HepG2 (cell line): ENCODE measurements around the gene KDM2B. TPM values are rescaled to one million over a fixed set of nuclear protein-coding genes. Genes with fewer than 3 reads are reported as not detected.

Experiments used
- ATAC-seq: fragments of 200-7000 bp; cut with Tn5 transposase; 3 replicates; pipeline ENCODE4 v1.9.1; 2020; ENCODE audit warnings: mild to moderate bottlenecking, moderate library complexity
- BruUV-seq: library from RNA; stranded (reverse); fragments of 400-500 nt; replicated peaks from 2 replicates; lab custom pipeline; 2021; lab: Mats Ljungman, UMichigan
- CTCF ChIA-PET: fragments of 300-600 bp; formaldehyde crosslinking; extraction: SDS; loops from one replicate; lab custom pipeline; 2021; ENCODE audit warnings: low total read pairs, inconsistent platforms, low intra/inter-chr PET ratio; lab: Yijun Ruan, JAX
- POLR2A ChIA-PET: fragments of 350-600 bp; sonication (Branson Sonifier 250); formaldehyde crosslinking; loops from one replicate; lab custom pipeline; 2020; ENCODE audit warnings: antibody characterized with exemption, inconsistent platforms; lab: Yijun Ruan, JAX
- DNase-seq: peaks from one replicate; pipeline ENCODE4 v3.0.0-alpha.2; 2015; ENCODE audit warnings: low spot score
- FAIRE-seq: peaks from 3 replicates; lab custom pipeline; 2011; peaks lifted over from hg19 to GRCh38; lab: Jason Lieb, UNC
- H2AFZ ChIP-seq: one replicate; pipeline ENCODE4 v1.6.1; 2011; ENCODE audit warnings: low read length, inconsistent platforms
- H3K27ac ChIP-seq: fragments of 300-600 bp; 3 replicates; pipeline ENCODE4 v1.8.0; 2011; ENCODE audit warnings: mixed run types, mild to moderate bottlenecking, mixed read lengths, low read length, inconsistent platforms; ENCODE audit not compliant: insufficient read depth; ENCODE audit errors: extremely low read length
- H3K27me3 ChIP-seq, 2 experiments: fragments of 200-600 bp in 1 of 2; 2 replicates in 1 of 2; 3 replicates in 1 of 2; pipeline versions ENCODE4 v1.6.0 to v1.8.0; 2011; ENCODE audit warnings: low read length in 2 of 2, mild to moderate bottlenecking in 2 of 2, moderate library complexity in 2 of 2, inconsistent platforms in 1 of 2; ENCODE audit not compliant: insufficient read depth in 2 of 2, control insufficient read depth in 1 of 2
- H3K36me3 ChIP-seq, 2 experiments: fragments of 200-600 bp in 1 of 2; replicated peaks in 1 of 2; 2 replicates in 1 of 2; 3 replicates in 1 of 2; pipeline versions ENCODE4 v1.5.1 to v1.8.0; 2011; ENCODE audit warnings: low read length in 2 of 2, inconsistent platforms in 1 of 2; ENCODE audit not compliant: insufficient read depth in 2 of 2, control insufficient read depth in 1 of 2
- H3K4me1 ChIP-seq: 2 replicates; pipeline ENCODE4 v1.5.1; 2012; ENCODE audit warnings: low read length, inconsistent platforms; ENCODE audit not compliant: insufficient read depth
- H3K4me2 ChIP-seq: 2 replicates; pipeline ENCODE4 v1.6.0; 2011; ENCODE audit warnings: low read depth, low read length, inconsistent platforms
- H3K4me3 ChIP-seq, 3 experiments: fragments of 200-600 bp in 1 of 3; sonication (generic), shearing (Covaris generic) in 1 of 3; replicated peaks in 1 of 3; 2 replicates each; pipeline ENCODE4 v1.5.1; 2011 to 2016; ENCODE audit warnings: low read length in 3 of 3, inconsistent platforms in 2 of 3, low read depth in 2 of 3, mild to moderate bottlenecking in 2 of 3, control low read depth in 1 of 3, mixed read lengths in 1 of 3; ENCODE audit not compliant: insufficient read depth in 1 of 3
- H3K79me2 ChIP-seq: one replicate; pipeline ENCODE4 v1.6.1; 2011; ENCODE audit warnings: low read length, inconsistent platforms; ENCODE audit not compliant: insufficient read depth
- H3K9ac ChIP-seq: 2 replicates; pipeline ENCODE4 v1.6.0; 2011; ENCODE audit warnings: mild to moderate bottlenecking, low read depth, low read length, inconsistent platforms; ENCODE audit not compliant: insufficient read depth
- H3K9me3 ChIP-seq: 2 replicates; pipeline ENCODE4 v1.5.1; 2012; ENCODE audit warnings: mild to moderate bottlenecking, low read length
- H4K20me1 ChIP-seq: 2 replicates; pipeline ENCODE4 v1.6.0; 2011; ENCODE audit warnings: inconsistent platforms, mild to moderate bottlenecking, low read length, moderate library complexity; ENCODE audit not compliant: insufficient read depth
- ATF4 ChIP-seq, 2 experiments: fragments of 450-650 bp in 1 of 2; sonication (generic) in 1 of 2; formaldehyde crosslinking; IDR thresholded peaks; 2 replicates each; pipeline versions ENCODE4 v1.5.0 to v1.8.0; 2020 to 2022; ENCODE audit warnings: mild to moderate bottlenecking in 1 of 2, missing genetic modification reagents in 1 of 2
- GATAD2A ChIP-seq: IDR thresholded peaks from 2 replicates; pipeline ENCODE4 v1.6.1; 2016
- MEIS1 ChIP-seq: sonication (generic); formaldehyde crosslinking; IDR thresholded peaks from 2 replicates; pipeline ENCODE4 v1.9.0; 2021; ENCODE audit warnings: mild to moderate bottlenecking, missing genetic modification reagents, moderate library complexity, borderline replicate concordance
- MYNN ChIP-seq: sonication (generic); formaldehyde crosslinking; IDR thresholded peaks from 2 replicates; pipeline ENCODE4 v1.4.0; 2020; ENCODE audit warnings: mild to moderate bottlenecking, low read depth, missing genetic modification reagents
- PRMT3 ChIP-seq: sonication (generic); formaldehyde crosslinking; IDR thresholded peaks from 2 replicates; pipeline ENCODE4 v1.8.1; 2022; ENCODE audit warnings: low read depth, mild to moderate bottlenecking, moderate library complexity, missing genetic modification reagents, borderline replicate concordance
- RFX1 ChIP-seq: fragments of 450-650 bp; IDR thresholded peaks from 2 replicates; pipeline ENCODE4 v1.6.1; 2017
- SAP130 ChIP-seq: IDR thresholded peaks from 2 replicates; pipeline ENCODE4 v1.6.1; 2016; ENCODE audit warnings: low read depth
- TEAD3 ChIP-seq: optimal IDR thresholded peaks from 2 replicates; pipeline ENCODE3; 2016; ENCODE audit warnings: borderline replicate concordance
- TFDP1 ChIP-seq: IDR thresholded peaks from 2 replicates; pipeline ENCODE4 v1.6.1; 2016; ENCODE audit warnings: missing compliant biosample characterization, missing genetic modification reagents, borderline replicate concordance
- UBTF ChIP-seq: sonication (generic); formaldehyde crosslinking; IDR thresholded peaks from 2 replicates; pipeline ENCODE4 v1.4.0; 2020; ENCODE audit warnings: mild to moderate bottlenecking, missing genetic modification reagents
- ZBTB39 ChIP-seq: sonication (generic); formaldehyde crosslinking; IDR thresholded peaks from 2 replicates; pipeline ENCODE4 v1.5.0; 2020; ENCODE audit warnings: missing genetic modification reagents
- ZBTB49 ChIP-seq: sonication (generic); formaldehyde crosslinking; IDR thresholded peaks from 2 replicates; pipeline ENCODE4 v1.4.0; 2020; ENCODE audit warnings: missing genetic modification reagents, borderline replicate concordance
- ZNF570 ChIP-seq: sonication (generic); formaldehyde crosslinking; IDR thresholded peaks from 2 replicates; pipeline ENCODE4 v1.4.0; 2020; ENCODE audit warnings: mild to moderate bottlenecking, missing genetic modification reagents, borderline replicate concordance
- ZNF713 ChIP-seq: sonication (generic); formaldehyde crosslinking; IDR thresholded peaks from 2 replicates; pipeline ENCODE4 v1.4.0; 2020; ENCODE audit warnings: mild to moderate bottlenecking, missing genetic modification reagents
- ZNF761 ChIP-seq: sonication (generic); formaldehyde crosslinking; conservative IDR thresholded peaks from 2 replicates; pipeline ENCODE4 v1.4.0; 2020; ENCODE audit warnings: mild to moderate bottlenecking, missing genetic modification reagents
- ZNF83 ChIP-seq: sonication (generic); formaldehyde crosslinking; IDR thresholded peaks from 2 replicates; pipeline ENCODE4 v1.4.0; 2020; ENCODE audit warnings: missing genetic modification reagents, mild to moderate bottlenecking, borderline replicate concordance
- WGBS: methylation state at CpG from one replicate; pipeline ENCODE4 v1.1.6; 2017; ENCODE audit warnings: low lambda C conversion rate; 5-methylcytosine and 5-hydroxymethylcytosine counted together
- in situ Hi-C: cut with HindIII; loops from 2 replicates; pipeline ENCODE4 v1.10.0; 2017; ENCODE audit warnings: low pct_unique_long_range_greater_than_20kb; ENCODE audit not compliant: extremely low pct_ligation_motif_present
- intact Hi-C: fragments of 100-400 bp; cut with micrococcal nuclease; formaldehyde crosslinking; loops from one replicate; pipeline ENCODE4 v1.10.0; 2022; ENCODE audit not compliant: unreplicated experiment
- polyA plus RNA-seq, 8 experiments: library from polyadenylated mRNA; depleted of rRNA in 3 of 8; stranded (reverse) in 7 of 8; unstranded in 1 of 8; fragments of >200 nt; fragmentation: Illumina TruSeq in 4 of 8; extraction: Trizol in 4 of 8; gene quantifications; 2 replicates each; pipeline versions ENCODE4 v1.2.1 to v1.2.3, GENCODE V29; 2011 to 2016; ENCODE audit warnings: low read depth in 4 of 8, missing spikeins in 1 of 8, mixed read lengths in 1 of 8; ENCODE audit not compliant: insufficient read depth in 1 of 8
- total RNA-seq, 5 experiments: library from RNA; depleted of rRNA; stranded (reverse); fragments of >200 nt; fragmentation: Illumina TruSeq; extraction: Trizol; gene quantifications; 2 replicates each; pipeline ENCODE4 v1.2.3, GENCODE V29; 2016; ENCODE audit warnings: low read depth in 1 of 5

Gene KDM2B
- total and polyA plus RNA-seq, 2 of the 13 experiments (the other 11 are each of a cell fraction or from before 2014, with no cell fraction given): 17.5 to 26.1 TPM

- CTCF ChIA-PET: no interaction called here
- in situ Hi-C loops: no loop called here
Measured at GRCh38 chr12:121454921-121455320, 125.9 kb downstream of the KDM2B start.

More at GRCh38 chr12:121454921-121455320, 125.9 kb downstream of the KDM2B start:
- DNase-seq (no peak), ATAC-seq (no peak), FAIRE-seq (no peak)
- H3K4me3 ChIP-seq: no peak overlapping the region
- no peak overlapping the region for H3K9ac ChIP-seq
- H3K4me1 ChIP-seq: 0 out of 2 replicates have a peak, but pooled peaks cover 5% of the 10 kb centered on the region
- no peak overlapping the region for H2AFZ ChIP-seq
- no peak overlapping the region for H3K27ac ChIP-seq
- WGBS: 97% methylated on average over 6 of the region's 6 CpGs
- POLR2A ChIA-PET: no interaction called here
- H3K36me3 ChIP-seq: peaks cover 7 to 34% of the 10 kb centered on the region in 2 experiments; a peak in 4 of 5 replicates
- TF ChIP-seq MEIS1 (CRISPR knock-in tag) (no peak), ATF4 (CRISPR knock-in tag; IDR thresholded peaks at IDR 0.05) (no peak), MYNN (no peak), ZNF570 (CRISPR knock-in tag) (no peak), ZNF83 (CRISPR knock-in tag) (no peak), PRMT3 (CRISPR knock-in tag) (no peak), ZBTB49 (CRISPR knock-in tag) (no peak), TEAD3 (no peak), RFX1 (no peak), TFDP1 (CRISPR knock-in tag) (no peak), GATAD2A (CRISPR knock-in tag) (no peak), ZBTB39 (CRISPR knock-in tag) (no peak), ZNF761 (no peak), SAP130 (CRISPR knock-in tag) (no peak), UBTF (CRISPR knock-in tag) (no peak), ZNF713 (CRISPR knock-in tag) (no peak)
- H3K27me3 ChIP-seq: no peaks in the 10 kb centered on the region
- H3K9me3 ChIP-seq: no peaks in the 10 kb centered on the region
- H3K4me2 ChIP-seq: no peak overlapping the region
- peaks cover 50% of the 10 kb centered on the region for H3K79me2 ChIP-seq
- H4K20me1 ChIP-seq: peaks cover 3% of the 10 kb centered on the region
- no TSS peak for BruUV-seq
- intact Hi-C loops: no loop called here
